DMS79 (cell line): ENCODE results near the gene KDM4B.

ENCODE experiments used
- DNase-seq: peaks from one replicate; lab custom pipeline; 2025; lab: John Stamatoyannopoulos, UW

KDM4B gene

DNA sequence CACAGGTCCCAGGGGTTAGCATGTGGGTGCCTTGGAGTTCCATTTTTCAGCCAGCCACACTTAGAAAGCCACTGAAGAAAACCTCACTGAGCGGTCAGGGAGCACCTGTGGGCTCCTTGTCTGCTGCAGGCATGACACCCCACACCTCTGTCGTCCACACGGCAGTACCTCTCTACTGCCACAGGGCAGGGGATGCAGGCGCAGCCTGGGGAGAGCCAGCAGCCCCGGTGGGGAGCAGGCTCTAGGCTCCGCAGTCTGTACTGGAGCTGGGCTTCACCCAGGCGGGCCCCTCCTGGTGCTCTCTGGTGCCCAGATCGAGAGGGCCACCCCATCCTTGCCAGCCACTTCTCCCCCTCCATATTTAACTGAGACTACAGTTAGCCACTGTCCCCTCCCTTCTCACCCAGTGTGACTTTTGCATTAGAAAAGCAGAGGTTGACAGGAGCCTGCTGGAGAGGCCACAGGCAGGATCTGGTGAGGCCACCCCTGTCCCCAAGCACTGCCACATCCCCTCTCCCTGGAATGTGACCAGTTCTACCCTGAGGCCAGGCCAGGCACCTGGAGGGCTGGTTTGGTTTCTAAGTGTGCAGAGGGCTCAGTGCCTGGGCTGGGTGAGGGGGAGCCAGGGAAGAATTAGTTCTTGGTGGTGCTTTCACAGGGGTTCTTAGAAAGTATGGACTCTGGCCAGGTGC is 104.4 kb downstream of the KDM4B start:
- DNase-seq, result no peak

DNA sequence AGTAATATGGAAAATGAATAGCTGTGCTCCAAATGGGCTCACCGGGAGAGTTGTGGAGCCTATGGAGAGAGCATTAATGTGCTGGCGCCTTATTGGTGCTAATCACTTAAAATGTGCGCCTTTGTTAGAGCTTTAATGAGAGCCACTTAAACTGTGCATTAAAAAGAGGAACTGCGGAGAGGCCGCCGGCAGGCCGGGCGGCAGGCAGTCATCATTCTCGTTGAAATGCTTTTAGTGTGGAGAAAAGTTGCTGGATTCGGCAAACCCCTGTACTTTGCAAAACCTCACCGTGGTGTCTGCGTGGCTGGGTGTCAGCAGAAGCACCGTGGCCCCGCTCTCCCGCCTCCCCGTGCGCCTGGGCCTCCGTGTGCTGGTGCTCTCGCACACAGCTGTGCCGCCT is 105.5 kb downstream of the KDM4B start:
- DNase-seq, result no peak

DNA sequence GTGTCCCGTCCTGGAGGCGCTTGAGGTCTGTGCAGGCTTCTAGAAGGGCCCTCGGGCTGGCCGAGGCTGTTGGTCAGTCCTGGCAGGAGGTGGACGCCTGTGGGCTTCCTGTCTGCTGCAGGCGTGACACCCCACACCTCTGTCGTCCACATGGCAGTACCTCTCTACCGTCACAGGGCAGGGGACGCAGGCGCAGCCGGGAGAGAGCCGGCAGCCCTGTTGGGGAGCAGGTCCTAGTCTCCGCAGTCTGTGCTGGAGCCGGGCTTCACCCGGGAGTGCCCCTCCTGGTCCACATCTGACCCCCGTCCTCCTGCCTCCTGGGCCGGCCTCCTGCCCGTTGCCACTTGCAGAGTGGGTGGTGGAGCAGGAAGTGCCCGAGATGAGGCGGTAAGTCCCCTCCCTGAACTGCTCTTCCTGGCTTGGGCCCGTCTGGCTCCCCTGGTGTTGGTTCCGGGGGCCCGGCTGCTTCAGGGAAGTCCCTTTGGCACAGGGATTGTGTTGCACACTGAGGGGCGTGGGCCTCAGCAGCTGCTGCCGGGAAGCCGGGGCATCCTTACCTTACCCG is 106.0 kb downstream of the KDM4B start:
- no peak for DNase-seq

DNA sequence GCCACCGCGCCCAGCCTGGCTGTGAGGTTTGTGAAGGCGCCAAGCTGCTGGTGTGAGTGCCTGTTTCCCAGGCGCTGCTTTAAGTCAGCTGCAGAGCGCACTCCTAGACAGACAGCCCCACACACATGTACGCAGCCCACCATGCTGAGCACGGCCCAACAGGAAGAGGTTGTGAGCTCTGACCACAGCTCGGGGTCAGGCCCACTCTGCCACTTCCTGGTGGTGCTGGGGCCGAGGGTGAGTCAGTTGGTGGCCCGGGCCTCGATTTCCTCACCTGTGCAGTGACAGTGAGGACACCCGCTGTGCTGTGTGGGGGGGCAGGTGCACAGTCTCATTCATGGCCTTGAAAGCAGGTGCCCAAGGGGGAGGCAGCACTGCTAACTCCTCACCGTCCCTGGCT is 106.7 kb downstream of the KDM4B start:
- no peak for DNase-seq

DNA sequence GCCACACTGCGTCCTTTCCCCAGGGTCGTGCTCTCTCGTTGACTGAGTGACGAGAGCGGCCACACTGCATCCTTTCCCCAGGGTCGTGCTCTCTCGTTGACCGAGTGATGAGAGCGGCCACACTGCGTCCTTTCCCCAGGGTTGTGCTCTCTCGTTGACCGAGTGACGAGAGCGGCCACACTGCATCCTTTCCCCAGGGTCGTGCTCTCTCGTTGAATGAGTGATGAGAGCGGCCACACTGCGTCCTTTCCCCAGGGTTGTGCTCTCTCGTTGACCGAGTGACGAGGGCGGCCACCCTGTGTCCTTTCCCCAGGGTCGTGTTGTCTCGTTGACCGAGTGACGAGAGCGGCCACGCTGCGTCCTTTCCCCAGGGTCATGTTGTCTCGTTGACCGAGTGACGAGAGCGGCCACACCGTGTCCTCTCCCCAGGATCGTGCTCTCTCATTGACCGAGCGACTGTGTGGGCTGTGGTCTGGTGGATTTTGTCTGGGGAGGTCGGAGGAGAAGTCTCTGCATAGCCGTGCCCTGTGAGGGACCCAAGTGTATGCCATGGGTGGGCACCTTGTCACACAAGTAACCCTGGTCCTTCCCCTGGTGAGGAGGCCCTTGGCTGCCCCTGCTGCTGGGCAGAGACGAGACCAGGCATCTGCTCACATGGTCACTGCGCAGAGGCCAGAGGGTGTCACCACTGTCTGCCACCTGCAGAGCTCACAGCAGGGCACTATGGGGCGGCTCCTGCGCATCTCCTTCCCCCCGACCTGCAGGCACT is 107.7 kb downstream of the KDM4B start:
- DNase-seq, result no peak

DNA sequence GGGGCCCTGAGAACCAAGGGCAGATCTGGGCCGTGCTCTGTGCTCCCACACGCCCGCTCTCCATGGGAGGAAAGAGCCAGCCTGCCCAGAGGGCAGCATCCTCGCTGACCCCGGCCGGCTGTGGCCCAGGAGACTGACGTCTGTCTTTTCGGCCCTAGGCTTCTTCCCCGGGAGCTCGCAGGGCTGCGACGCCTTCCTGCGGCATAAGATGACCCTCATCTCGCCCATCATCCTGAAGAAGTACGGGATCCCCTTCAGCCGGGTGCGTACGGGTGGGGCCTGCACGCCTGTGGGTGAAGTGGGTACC is 108.2 kb downstream of the KDM4B start:
- no peak for DNase-seq

DNA sequence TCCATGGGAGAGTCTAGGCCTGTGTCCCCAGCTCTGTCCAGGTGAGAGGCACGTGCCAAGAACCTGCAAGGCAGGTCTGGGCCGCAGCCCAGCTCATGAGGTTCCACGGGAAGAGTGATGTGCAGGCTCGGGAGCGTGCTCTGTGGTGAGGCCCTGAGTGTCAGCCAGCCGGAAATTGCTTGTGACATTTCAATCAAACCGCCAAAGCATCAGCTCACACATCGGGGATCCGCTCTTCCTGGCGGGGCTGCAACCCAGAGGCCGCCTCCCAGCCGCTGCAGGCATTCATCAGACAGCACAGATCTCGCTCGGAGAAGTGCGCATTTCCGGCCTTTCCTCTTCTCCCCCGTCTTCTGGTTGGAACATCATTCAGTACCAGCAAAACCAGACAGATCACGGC is 109.3 kb downstream of the KDM4B start:
- no peak for DNase-seq

DNA sequence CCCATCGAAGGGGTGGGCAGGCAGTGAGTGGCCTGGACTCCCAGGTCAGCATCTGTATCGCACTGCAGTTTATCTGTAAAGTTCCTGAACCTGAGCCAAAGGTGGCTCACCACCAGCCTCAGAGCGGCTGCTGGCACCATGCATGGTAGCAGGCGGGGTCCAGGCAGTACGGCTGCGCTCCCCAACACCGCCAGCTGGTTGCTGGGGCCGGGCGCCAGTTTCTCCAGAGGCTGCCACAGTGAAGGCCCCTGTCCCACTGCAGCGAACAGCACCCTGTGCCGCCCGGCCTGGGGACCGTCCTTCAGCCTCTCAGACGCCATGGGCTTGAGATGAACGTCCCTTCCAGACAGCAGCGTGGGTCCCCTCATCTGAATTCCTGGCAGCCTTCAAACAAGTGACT is 109.8 kb downstream of the KDM4B start:
- no peak for DNase-seq

DNA sequence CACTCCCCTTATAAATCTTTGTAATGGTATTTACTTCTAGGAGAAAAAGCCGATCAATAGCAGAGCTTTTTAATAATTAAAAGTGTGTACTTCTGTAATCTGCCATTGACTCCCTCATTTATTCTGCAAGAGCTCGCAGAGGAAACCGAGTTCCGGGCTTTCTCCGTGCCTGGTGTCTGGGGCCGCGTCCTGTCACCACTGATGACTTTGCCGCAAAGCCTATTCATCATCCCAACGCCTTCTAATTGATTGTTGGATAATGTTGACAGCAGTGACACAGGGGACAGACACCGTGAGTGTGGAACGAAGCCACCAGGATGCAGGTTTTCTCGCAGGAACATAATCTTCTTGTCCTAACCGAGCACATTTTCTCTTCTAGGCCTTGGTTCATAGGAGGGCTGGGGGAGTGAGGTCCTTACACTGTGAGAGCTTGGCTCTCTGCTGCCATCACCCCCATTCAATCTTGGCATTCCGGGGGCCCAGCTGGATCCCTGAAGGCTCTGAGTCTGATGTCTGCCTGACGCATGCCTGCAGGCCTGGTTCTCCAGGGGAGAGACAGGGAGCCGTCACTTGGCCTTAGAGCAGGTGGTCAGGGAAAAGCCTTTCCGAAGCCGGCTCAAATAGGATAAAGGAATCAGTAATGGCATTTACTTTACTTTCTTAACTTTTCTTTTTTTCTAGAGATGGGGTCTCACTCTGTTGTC is 110.3 kb downstream of the KDM4B start:
- DNase-seq, result no peak

DNA sequence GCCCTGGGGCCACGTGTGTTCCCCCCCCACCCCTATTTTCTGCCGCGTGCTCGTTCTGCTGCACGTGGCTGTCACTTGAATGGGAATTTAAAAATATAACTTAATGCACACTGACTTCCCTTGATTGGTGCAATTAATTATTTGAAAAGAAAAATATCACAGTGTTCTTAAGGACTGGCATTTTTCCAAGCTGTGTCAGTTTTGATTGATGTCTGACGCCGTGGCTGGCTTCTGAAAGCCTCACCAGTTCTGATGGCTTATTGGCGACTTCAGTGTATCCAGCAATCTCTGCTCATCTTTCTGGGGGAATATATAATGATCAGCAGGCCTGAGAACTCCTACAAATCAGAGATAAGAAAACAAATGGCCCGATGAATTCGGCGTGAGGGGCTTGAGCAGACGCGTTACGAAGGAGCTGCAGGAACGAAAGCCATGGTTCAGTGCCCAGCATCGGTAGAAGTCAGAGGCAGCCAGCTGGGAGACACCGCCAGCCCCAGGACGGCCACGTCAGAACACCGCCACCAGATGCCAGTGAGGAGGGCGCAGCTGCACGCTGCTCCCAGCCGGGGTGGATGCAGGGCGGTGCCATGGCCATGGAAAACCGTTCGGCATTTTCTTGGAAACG is 111.2 kb downstream of the KDM4B start:
- no peak for DNase-seq

DNA sequence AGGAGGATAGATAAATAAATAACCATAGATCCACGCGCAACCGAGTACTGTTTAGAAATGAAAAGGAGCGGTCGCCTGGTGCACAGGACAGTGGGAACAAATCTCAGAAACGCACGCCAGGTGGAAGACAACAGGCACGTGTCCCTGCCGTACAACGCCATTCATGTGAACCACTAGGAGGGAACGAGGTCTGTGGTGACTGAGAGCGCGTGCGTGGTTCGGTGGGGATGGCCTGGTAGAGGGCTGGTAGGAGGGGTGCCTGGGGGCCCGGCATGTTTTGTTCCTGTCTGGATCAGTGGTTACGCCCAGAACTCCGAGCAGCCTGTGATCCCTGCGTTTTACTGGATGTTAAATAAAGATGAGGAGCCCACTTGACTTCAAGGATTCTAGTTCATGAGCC is 111.9 kb downstream of the KDM4B start:
- no peak for DNase-seq

DNA sequence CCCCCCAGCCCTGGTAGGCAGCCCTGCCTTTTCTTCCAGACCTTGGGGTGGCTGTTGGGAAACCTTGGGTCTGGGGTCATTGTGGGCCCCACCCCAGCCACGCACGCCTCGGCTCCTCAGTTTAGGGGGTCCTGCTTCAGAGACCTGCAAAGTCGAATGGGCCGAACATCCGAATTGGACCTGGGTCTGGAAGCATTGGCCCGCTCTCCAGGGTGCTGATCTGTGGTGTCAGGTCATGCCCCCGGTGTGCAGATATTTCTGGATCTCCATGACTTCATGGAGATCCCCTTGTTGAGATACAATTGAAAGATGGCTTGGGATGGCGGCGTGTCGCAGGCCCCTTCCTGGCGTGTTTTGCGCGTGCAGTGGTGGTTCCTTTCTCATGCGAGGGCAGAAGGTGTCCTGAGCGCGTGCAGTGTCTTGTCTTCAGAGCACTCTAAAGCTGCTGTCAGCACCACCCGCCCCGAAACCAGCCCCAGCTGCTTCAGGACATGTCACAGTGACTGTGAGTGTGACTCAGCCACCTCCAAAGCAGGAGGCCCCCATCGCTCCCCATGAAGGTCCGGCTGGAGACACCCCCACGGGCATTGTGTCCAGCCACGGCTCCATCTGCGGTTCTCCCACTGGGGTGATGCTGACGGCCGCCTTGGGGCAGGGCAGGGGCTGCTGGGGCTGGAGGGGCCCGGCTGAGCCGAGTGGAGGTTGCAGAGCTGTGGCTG is 112.7 kb downstream of the KDM4B start:
- no peak for DNase-seq

DNA sequence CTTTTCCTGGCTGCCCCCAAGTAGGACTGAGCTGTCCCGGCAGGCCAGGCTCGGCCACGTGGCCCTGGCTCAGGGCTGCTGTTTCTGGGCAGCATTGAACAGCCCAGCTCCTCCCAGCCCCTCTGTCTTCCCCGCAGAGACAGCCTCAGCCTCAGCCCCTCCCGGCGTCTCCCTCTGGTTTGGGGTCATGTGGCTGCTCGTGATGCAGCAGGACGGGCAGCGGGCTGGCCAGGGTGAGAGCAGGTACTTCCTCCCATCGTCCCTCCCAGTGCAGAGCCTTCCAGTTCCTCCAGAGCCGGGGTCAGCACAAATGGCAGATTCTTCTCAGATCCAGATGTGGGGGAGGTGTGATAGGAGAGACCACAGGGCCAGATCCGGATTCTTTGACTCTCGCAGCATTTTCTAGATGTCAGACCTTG is 114.6 kb downstream of the KDM4B start:
- DNase-seq, result no peak

DNA sequence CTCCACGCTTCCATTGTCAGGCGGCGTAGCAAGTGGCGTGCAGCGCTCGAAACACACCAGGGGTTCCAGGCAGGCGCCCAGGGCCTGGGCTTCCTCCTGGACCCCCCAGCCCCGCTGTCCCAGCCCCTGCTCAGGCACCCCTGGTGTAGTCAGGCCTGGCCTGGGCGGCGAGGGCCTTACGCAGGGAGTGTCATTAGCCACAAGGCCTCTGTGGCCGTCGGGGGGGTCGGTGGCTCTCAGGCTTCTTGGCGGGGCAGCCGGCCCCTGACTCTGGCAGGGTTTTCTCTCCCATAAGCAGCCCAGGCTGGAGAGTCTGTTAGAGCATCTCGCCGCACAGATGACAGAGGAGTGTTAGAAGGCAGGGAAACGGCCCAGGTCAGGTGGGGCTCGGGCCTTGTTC is 116.7 kb downstream of the KDM4B start:
- DNase-seq, result no peak

DNA sequence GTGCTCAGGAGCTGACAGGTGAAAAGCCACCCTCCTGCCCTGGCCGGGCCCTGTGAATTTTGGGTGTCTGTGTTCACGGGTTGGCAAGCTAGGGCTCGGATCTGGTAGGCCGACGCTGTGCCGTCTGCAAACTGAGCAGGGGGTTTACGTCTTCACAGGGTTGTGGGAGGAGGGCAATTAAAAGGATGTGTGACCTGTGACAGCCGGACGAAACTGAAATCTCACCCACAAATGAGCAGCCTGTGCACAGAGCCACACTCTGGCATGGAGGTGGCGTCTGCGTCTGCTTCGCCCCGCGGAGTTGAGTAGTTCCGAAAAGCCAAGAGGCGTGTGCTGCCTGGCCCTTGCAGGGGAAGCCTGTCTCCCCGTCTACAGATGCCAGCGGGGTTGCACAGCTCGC is 117.3 kb downstream of the KDM4B start:
- DNase-seq, result no peak

DNA sequence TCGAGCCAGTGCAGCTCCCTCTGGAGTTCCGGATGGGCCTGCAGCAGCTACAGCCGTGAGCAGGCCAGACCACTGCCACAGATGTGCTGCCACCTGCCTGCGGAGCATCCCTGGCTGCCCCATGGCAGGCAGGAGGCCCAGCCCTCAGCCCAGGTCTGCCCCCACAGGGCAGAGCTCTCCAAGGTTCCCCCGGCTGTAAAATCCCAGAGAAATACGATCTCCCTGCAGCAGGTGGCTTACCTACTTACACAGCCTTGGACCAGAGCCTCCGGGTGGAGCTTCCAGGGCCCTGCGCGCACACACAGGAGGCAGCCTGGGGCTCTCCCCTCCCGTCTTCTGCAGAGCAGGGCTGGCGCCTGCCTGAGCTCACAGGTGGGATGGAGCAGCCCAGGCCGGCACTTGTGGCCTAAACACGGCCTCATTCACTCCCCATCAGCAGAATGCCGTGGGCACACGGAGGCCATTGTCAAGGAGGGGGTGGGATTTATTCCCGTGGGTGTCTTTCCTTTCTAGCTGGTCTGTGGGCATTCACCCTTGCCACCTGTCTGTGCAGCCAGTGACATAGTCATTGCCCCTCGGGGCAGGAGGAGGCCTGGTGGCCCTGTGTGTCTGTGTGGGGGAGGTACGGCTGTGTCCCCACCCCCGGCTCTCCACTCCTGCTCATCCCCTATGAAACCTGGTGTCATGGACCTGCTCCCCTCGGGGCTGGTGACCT is 118.0 kb downstream of the KDM4B start:
- DNase-seq, result peak; percentile 94

DNA sequence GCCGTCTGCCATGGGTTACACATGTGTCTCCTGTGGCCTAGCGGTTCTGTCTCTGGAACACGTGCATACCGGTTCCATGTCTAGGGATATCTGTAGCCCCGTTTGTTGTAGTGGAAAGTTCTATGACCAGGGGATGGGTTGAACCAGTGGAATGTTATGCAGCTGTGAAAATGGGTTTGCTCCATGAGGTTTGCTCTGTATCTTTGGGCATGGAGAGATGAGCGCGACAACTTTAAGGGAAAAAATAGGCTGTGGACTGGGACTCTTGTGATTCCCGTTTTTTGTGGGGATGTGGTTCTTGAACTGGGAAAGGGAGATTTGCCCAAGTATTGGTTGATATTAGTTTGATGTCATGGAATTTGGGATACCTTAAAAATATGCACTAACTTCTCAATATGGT is 120.4 kb downstream of the KDM4B start:
- DNase-seq, result no peak

DNA sequence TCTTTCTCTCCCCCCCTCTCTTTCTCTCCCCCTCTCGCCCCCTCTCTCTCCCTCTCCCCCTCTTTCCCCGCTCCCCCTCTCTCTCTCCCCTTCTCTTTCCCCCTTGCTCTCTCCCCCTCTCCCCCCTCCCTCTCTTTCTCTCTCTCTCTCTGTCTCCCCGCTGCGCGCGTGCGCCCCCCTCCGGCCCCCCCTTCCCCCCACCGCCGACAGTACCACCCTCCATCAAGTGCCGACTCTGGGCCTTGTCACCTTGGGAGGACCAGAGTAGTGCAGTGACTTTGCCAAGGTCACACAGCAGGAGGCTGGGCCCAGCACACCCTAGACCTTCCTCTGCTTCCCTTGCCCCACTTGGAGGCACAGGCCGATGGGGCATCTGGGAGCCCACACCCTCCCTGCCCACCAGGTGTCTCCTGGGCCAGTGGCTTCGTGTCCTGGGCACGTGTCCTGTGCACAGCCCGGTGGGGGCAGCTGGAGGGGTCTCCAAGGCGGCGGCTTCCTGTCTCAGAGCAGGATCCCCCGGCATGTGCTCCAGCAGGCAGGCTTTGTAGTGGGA is 121.6 kb downstream of the KDM4B start:
- DNase-seq, result no peak

DNA sequence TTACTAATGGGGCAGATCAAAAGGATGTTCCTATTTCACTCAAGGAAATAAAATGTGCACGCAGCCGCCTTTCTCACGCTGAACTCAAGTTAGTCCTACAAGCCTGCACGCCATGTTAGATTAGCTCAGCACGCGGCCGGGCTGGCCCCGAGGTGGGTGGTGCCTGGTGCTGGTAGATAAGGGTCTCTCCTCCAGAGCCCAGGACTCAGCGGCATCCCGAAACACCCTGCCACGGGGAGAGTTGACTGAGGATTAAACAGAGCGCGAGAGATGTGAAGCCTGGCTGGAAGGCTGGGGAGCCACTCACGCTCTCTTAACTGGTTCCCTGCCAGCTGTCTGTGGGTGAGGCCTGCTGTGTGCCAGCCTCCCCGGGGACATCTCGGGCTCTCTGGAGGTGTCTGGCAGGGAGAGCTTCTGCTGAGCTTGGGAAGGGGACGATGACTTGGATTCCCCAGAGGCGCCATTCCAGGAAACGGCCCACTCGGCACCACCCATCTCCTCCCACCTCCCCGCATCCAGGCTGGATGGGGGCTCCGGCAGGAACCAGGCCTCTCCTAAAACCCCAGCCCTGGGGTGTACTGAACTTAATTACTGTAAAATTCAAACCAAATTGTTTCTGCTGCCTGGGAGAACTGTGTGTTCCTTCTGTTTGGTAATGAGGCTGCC is 122.2 kb downstream of the KDM4B start:
- DNase-seq, result peak; percentile 39
